GM21786 (cell line): ENCODE measurements around the gene UBTF.

ENCODE experiments used
- ATAC-seq: cut with Tn5 transposase; IDR thresholded peaks from one replicate; pipeline ENCODE4 v1.9.1; 2021; ENCODE audit not compliant: unreplicated experiment

The UBTF gene

GRCh38 chr17:44174427-44174826 is 45.0 kb downstream of the UBTF start:
- no peak for ATAC-seq

DNA sequence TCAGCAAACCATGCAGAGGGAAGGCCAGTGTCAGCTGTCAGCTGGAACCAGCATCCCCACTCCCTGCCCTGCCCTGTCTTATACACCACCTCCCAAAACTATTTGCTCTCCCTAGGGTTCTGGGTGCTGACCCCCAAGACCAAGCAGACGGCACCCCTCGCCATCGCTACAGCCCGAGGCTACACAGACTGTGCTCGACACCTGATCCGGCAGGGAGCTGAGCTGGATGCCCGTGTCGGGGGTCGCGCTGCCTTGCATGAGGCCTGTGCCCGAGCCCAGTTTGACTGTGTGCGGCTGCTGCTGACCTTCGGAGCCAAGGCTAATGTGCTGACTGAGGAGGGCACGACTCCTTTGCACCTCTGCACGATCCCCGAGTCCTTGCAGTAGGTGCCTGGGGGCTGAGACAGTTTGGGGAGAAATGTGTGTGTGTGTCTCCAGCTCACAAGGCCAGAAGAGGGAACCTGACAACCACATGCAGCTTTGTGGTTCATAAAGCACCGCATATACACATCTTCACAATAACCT is 47.5 kb downstream of the UBTF start:
- ATAC-seq: no peak

- no peak for ATAC-seq
Observed at GRCh38 chr17:44170499-44171201, 48.8 kb downstream of the UBTF start, which contains the start of gene ASB16. ASB16 (plus strand) TSS chr17:44170704; CDS start chr17:44170790, 86 bp downstream.

DNA sequence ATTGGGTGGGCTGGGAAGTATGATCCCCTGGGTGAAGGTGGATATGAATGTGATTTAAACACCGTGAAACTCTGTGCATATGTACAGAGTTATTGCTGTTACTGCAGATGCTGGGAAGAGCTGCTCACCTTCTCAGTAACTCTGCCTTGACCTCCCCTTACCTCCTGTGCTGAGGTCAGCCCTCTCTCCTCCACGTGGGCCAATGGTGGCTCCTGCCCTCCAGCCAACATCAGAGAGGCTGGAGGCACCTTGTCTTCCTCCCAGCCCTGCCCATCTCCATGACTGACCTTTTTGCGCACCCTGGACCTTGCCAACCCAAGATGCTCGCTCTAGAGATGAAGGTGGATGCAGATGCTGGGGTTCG is 49.4 kb downstream of the UBTF start:
- ATAC-seq: no peak

DNA sequence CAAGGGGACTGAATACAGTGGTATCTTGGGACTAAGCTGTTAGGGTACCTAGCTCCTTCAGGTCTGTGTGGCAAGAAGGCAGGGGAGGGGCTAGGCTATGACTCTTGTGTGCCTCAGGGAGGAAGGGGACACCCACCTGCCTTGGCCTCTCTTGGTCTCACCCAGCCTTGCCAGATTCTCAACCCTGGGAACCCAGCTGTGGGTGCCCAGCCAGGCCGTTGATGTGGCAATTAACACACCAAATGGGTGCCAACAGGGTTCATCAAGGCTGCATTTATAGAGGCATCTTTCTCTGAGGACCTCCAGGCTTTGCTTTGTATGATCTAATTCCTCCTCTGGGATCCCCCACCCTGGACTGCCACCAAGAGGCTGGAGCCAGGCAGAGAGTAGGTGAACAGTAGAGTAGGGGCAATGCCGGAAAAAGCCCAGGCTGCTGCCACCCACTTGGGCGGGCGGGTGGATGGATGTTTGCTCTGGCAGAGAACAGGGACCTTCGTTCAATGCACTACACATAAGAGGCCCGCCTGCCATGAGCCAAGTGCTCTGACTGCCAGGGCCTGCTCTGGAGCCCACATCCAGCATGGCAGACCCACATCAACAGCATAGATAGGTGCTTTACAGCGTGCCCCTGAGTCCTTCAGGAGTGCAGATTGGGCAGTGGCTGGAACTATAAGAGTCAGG is 52.2 kb downstream of the UBTF start:
- no peak for ATAC-seq

GRCh38 chr17:44164476-44164875 is 55.0 kb downstream of the UBTF start:
- no peak for ATAC-seq

GRCh38 chr17:44159519-44160210 is 59.8 kb downstream of the UBTF start:
- ATAC-seq: no peak

- ATAC-seq: no peak
Observed at GRCh38 chr17:44155488-44155887, 64.0 kb downstream of the UBTF start.
